CD4-positive, alpha-beta T cell treated with Interleukin-17A for 4 hours (primary cell): ENCODE data around the gene TBX10.
"Not testable (repeated sequence)": the region's sequence is repeated elsewhere in the genome, so short reads cannot be mapped to it uniquely, and the experiment has no call there.

Experiments used
- DNase-seq: peaks from one replicate; pipeline ENCODE4 v3.0.0-alpha.2; 2020; ENCODE audit warnings: mixed read lengths

Gene TBX10

GRCh38 chr11:67596753-67597300 lies 42.7 kb downstream of the TBX10 start:
- no peak for DNase-seq

GRCh38 chr11:67594480-67594879 lies 45.1 kb downstream of the TBX10 start:
- no peak for DNase-seq

- no peak for DNase-seq
These were observed 46.0 kb downstream of the TBX10 start for GRCh38 chr11:67593565-67593905.

GRCh38 chr11:67592880-67593564 lies 46.5 kb downstream of the TBX10 start:
- no peak for DNase-seq

- DNase-seq, result not testable (repeated sequence)
These were observed 50.6 kb downstream of the TBX10 start for GRCh38 chr11:67588899-67589415.

- no peak for DNase-seq
These were observed 51.4 kb downstream of the TBX10 start for GRCh38 chr11:67588136-67588503.

GRCh38 chr11:67586568-67587250 lies 52.9 kb downstream of the TBX10 start:
- no peak for DNase-seq

GRCh38 chr11:67585911-67586310 lies 53.7 kb downstream of the TBX10 start:
- no peak for DNase-seq

DNA sequence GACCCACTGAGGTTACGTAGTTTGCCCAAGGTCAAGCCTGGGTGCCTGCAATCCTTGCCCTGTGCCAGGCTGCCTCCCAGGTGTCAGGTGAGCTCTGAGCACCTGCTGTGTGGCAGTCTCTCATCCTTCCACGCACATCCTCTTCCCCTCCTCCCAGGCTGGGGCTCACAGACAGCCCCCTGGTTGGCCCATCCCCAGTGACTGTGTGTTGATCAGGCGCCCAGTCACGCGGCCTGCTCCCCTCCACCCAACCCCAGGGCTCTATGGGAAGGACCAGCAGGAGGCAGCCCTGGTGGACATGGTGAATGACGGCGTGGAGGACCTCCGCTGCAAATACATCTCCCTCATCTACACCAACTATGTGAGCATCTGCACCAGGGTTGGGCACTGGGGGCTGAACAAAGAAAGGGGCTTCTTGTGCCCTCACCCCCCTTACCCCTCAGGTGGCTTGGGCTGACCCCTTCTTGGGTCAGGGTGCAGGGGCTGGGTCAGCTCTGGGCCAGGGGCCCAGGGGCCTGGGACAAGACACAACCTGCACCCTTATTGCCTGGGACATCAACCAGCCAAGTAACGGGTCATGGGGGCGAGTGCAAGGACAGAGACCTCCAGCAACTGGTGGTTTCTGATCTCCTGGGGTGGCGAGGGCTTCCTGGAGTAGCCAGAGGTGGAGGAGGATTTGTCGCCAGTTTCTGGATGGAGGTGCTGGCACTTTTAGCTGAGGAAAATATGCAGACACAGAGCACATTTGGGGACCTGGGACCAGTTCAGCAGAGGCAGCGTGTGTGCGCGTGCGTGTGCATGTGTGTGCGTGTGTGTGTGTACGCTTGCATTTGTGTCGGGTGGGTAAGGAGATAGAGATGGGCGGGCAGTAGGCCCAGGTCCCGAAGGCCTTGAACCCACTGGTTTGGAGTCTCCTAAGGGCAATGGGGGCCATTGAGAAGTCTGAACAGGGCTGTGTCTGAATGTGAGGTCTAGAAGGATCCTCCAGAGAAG lies 54.4 kb downstream of the TBX10 start:
- no peak for DNase-seq

DNA sequence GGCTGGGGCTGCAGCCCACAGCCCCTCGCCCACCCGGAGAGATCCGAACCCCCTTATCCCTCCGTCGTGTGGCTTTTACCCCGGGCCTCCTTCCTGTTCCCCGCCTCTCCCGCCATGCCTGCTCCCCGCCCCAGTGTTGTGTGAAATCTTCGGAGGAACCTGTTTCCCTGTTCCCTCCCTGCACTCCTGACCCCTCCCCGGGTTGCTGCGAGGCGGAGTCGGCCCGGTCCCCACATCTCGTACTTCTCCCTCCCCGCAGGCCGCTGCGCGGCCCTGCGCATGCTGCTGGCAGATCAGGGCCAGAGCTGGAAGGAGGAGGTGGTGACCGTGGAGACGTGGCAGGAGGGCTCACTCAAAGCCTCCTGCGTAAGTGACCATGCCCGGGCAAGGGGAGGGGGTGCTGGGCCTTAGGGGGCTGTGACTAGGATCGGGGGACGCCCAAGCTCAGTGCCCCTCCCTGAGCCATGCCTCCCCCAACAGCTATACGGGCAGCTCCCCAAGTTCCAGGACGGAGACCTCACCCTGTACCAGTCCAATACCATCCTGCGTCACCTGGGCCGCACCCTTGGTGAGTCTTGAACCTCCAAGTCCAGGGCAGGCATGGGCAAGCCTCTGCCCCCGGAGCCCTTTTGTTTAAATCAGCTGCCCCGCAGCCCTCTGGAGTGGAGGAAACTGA lies 55.2 kb downstream of the TBX10 start:
- DNase-seq, result peak; percentile 44

DNA sequence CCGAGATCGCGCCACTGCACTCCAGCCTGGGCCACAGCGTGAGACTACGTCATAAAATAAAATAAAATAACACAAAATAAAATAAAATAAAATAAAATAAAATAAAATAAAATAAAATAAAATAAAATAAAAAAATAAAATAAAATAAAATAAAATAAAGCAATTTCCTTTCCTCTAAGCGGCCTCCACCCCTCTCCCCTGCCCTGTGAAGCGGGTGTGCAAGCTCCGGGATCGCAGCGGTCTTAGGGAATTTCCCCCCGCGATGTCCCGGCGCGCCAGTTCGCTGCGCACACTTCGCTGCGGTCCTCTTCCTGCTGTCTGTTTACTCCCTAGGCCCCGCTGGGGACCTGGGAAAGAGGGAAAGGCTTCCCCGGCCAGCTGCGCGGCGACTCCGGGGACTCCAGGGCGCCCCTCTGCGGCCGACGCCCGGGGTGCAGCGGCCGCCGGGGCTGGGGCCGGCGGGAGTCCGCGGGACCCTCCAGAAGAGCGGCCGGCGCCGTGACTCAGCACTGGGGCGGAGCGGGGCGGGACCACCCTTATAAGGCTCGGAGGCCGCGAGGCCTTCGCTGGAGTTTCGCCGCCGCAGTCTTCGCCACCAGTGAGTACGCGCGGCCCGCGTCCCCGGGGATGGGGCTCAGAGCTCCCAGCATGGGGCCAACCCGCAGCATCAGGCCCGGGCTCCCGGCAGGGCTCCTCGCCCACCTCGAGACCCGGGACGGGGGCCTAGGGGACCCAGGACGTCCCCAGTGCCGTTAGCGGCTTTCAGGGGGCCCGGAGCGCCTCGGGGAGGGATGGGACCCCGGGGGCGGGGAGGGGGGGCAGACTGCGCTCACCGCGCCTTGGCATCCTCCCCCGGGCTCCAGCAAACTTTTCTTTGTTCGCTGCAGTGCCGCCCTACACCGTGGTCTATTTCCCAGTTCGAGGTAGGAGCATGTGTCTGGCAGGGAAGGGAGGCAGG lies 56.0 kb downstream of the TBX10 start, which contains the start of gene GSTP1:
GSTP1 (plus strand) TSS at position 566 of the 958 bp plus-strand sequence; CDS start at position 598, 32 bp downstream.
- peak; percentile 86 for DNase-seq

- no peak for DNase-seq
These were observed 57.6 kb downstream of the TBX10 start for GRCh38 chr11:67582011-67582410.

DNA sequence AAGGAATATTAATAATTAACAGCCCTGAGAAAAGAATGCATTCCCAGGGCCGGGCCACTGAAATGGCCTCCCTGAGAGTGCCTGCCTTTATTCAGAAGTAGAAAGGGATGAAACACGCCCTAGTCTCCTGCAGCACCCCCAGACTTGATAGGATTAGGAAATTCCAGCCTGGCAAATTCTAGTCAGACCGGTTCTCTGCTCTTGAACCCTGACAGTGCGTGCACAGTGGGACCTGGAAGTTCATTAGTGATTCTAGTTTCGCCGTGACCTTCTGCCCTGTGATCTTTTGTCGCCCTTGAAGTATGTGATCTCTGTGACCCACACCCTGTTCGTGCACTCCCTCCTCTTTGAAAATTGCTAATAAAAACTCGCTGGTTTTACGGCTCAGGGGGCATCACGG lies 58.1 kb downstream of the TBX10 start:
- DNase-seq, result no peak
